ENCODE results near the gene HSD11B1.

Gene HSD11B1

DNA sequence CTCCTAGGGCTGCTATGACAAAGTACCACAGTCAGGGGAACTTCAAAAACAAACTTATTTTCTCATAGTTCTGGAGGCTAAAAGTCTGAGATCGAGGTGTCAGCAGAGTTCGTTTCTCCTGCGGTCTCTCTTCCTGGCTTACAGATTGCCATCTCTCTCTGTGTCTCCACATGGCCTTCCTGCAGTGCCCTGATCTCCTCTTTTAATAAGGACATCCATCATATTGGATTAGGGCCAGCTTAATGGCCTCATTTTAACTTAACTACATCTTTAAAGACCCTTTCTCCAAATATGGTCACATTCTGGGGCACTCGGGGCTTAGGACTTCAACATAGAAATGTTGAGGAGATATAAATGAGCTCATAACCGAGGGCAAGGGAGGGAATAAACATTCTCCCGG, 67.5 kb downstream of the HSD11B1 start:
- TF ChIP-seq, protein P1, sequence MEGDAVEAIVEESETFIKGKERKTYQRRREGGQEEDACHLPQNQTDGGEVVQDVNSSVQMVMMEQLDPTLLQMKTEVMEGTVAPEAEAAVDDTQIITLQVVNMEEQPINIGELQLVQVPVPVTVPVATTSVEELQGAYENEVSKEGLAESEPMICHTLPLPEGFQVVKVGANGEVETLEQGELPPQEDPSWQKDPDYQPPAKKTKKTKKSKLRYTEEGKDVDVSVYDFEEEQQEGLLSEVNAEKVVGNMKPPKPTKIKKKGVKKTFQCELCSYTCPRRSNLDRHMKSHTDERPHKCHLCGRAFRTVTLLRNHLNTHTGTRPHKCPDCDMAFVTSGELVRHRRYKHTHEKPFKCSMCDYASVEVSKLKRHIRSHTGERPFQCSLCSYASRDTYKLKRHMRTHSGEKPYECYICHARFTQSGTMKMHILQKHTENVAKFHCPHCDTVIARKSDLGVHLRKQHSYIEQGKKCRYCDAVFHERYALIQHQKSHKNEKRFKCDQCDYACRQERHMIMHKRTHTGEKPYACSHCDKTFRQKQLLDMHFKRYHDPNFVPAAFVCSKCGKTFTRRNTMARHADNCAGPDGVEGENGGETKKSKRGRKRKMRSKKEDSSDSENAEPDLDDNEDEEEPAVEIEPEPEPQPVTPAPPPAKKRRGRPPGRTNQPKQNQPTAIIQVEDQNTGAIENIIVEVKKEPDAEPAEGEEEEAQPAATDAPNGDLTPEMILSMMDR (IDR thresholded peaks at IDR 0.05; ENCODE audit: extremely low read depth, insufficient read depth, missing control alignments), result no peak
- in situ Hi-C loops (cut with MboI; ENCODE audit: low pct_unique_long_range_greater_than_20kb, low sequenced_read_pairs, unreplicated experiment), result no loop called here
- no peak for DNase-seq (ENCODE audit: low spot score)

DNA sequence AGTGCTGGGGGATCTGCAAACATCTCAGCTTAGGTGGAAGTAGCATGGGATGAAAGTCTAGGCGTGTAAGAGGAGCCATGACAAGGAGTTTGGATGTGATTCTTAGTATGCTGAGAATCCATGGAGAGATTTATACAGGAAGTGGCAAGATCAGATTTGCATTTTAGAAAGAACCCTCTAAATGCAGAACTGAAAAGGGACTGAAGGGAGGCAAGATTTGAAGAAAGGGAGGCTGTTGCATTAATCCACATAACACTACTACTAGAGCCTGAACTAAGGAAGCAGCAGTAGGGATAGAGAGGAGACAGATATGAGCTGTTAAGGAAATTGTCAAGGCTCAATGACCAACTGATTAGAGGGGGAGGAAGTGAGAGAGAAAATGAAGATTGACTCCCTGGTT, 69.9 kb downstream of the HSD11B1 start:
- DNase-seq (ENCODE audit: low spot score), result no peak
- TF ChIP-seq, protein P1 (IDR thresholded peaks at IDR 0.05; ENCODE audit: extremely low read depth, insufficient read depth, missing control alignments), result no peak
- in situ Hi-C loops (cut with MboI; ENCODE audit: low pct_unique_long_range_greater_than_20kb, low sequenced_read_pairs, unreplicated experiment), result no loop called here

DNA sequence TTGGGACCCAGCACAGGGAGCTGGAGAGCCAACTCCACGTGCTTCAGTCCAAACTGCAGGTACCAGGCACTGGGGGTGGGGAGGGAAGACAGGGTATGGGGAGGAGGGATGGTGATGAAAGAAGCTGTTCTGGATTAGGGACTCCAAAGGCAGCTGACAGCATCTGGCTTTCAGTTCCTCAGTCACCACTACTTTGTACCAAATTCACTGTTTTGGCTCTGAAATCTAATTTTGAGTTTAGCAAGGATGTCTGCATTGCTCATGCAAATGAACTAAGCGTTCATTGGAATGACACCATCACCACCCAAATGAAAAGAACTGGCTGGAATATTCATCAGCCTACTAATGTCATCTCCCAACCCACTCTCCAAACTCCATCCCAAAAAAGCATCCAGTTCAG, 71.0 kb downstream of the HSD11B1 start:
- DNase-seq (ENCODE audit: low spot score), result no peak
- TF ChIP-seq, protein P1 (IDR thresholded peaks at IDR 0.05; ENCODE audit: extremely low read depth, insufficient read depth, missing control alignments), result no peak
- in situ Hi-C loops (cut with MboI; ENCODE audit: low pct_unique_long_range_greater_than_20kb, low sequenced_read_pairs, unreplicated experiment), result no loop called here

DNA sequence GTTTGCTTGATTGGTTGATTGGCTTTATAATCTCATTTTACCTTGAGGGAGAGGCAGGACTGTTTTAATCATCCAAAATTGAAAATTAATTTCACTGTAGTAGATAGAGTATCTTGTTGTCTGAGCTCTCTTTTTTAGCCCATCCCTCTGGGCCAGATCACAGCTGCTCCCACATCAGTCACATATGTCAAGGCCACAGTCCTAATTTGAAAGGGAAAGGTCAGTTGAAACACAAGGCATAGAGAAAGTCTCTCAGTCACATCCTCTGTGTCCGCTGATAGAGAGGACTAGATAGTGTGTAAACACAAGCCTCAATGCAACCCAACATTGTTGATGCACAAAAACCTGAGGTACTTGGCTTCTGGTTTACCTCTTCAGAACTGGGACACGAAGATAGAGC, 72.9 kb downstream of the HSD11B1 start:
- TF ChIP-seq, protein P1 (IDR thresholded peaks at IDR 0.05; ENCODE audit: extremely low read depth, insufficient read depth, missing control alignments), result no peak
- in situ Hi-C loops (cut with MboI; ENCODE audit: low pct_unique_long_range_greater_than_20kb, low sequenced_read_pairs, unreplicated experiment), result no loop called here
- no peak for DNase-seq (ENCODE audit: low spot score)

DNA sequence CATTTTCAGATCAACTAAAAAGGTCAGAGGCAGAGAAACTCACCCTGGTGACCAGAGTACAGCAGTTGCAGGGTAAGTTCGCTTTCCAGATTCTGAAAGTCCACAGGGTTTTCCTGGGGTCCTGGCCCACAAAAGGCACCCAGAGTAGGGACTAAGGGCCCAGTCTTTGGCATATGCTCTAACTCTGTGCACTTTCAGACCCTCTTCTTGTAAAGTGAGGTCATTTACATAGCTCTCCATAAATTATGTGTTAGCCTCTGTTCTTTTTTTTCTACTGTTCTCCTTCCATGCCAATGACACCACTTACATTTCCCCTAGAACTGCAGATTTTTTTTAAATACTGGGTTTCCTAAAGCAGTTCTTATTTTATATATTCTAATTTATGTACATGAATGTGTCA, 73.5 kb downstream of the HSD11B1 start:
- DNase-seq (ENCODE audit: low spot score), result no peak
- in situ Hi-C loops (cut with MboI; ENCODE audit: low pct_unique_long_range_greater_than_20kb, low sequenced_read_pairs, unreplicated experiment), result no loop called here
- TF ChIP-seq, protein P1 (IDR thresholded peaks at IDR 0.05; ENCODE audit: extremely low read depth, insufficient read depth, missing control alignments), result no peak

DNA sequence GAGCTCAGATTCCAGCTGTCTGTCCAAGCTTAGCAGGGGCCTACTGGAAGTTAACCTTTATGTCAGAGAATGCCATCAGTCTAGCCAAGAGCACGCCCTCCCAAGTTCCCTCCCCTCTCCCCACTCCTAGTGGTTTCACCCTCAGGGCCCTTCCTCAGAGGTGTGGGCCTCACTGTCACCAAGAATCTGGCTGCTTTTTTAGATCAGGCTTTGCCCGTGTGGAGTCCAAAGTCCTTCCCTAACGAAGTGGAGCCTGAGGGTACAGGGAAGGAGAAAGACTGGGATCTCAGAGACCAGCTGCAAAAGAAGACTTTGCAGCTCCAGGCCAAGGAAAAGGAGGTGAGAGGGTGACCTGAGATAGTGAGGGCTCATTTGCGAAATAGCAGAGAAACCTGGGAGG, 75.6 kb downstream of the HSD11B1 start:
- DNase-seq (ENCODE audit: low spot score), result no peak
- TF ChIP-seq, protein P1 (IDR thresholded peaks at IDR 0.05; ENCODE audit: extremely low read depth, insufficient read depth, missing control alignments), result no peak
- in situ Hi-C loops (cut with MboI; ENCODE audit: low pct_unique_long_range_greater_than_20kb, low sequenced_read_pairs, unreplicated experiment), result no loop called here

DNA sequence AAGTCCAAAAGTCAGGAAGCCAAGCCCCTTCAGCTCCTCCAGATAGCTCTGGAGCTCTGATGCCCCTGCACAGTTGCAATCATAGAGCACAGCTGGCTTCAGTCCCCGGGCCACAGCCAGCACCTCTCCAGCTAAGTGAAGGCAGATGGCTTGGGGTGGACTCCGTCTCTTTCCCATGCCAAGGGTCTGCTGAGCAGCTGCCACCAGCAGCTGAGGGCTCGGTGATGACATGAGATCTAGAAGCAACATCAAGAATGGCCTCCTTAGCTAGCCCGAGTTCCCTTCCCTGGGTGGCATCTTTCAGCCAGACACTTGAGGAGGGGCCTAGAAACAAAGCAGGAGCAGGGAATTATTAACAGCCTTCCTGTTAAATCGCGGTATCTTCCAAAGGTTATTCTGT, 78.7 kb downstream of the HSD11B1 start:
- no peak for DNase-seq (ENCODE audit: low spot score)
- TF ChIP-seq, protein P1 (IDR thresholded peaks at IDR 0.05; ENCODE audit: extremely low read depth, insufficient read depth, missing control alignments), result no peak
- in situ Hi-C loops (cut with MboI; ENCODE audit: low pct_unique_long_range_greater_than_20kb, low sequenced_read_pairs, unreplicated experiment), result no loop called here

Measured in GM13977 (cell line).